Measurements from ENCODE around the gene SLC26A2.

SLC26A2 gene

GRCh38 chr5:149937610-149938009 is 22.9 kb upstream of the SLC26A2 start:
- no peak for TF ChIP-seq CTCF (IDR thresholded peaks at IDR 0.05; ENCODE audit: borderline replicate concordance, insufficient read depth, low read depth, low read length)

GRCh38 chr5:149938279-149938678 is 22.3 kb upstream of the SLC26A2 start:
- no peak for TF ChIP-seq CTCF (IDR thresholded peaks at IDR 0.05; ENCODE audit: borderline replicate concordance, insufficient read depth, low read depth, low read length)
- no peak overlapping the region for H3K4me3 ChIP-seq (ENCODE audit: low read depth, low read length)

More at GRCh38 chr5:149937610-149938009, 22.9 kb upstream of the SLC26A2 start:
- no peak overlapping the region for H3K4me3 ChIP-seq (ENCODE audit: low read depth, low read length)

DNA sequence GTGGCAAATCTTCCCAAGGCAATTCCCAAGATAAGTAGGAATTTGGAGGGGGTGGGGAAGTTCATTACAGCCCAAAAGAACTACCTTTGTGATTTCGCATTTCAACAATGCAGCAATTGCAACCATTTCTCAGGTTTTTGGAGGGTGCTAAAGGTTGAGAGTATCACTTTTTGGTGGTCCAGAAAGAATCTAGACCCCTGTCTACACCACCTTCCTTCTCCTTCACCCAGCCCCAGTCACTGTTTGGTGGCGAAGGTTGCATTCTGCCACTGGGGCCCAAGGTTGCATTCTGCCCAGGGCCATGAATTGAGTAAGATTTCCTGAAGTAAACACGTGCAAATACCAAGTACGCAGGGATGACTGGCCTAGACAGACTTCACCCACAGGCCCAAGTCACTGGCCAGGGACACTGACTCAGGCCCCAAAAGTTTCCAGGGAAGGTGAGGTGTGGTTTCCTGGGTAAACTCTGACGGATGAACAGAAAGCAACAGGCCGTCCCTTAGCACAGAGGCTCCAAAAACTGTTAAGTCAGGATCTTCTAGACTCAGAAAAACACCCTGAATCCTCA is 21.7 kb upstream of the SLC26A2 start:
- no peak overlapping the region for H3K4me3 ChIP-seq (ENCODE audit: low read depth, low read length)
- TF ChIP-seq CTCF (IDR thresholded peaks at IDR 0.05; ENCODE audit: borderline replicate concordance, insufficient read depth, low read depth, low read length): no peak

GRCh38 chr5:149939546-149939945 is 21.0 kb upstream of the SLC26A2 start:
- TF ChIP-seq CTCF (IDR thresholded peaks at IDR 0.05; ENCODE audit: borderline replicate concordance, insufficient read depth, low read depth, low read length): no peak
- H3K4me3 ChIP-seq (ENCODE audit: low read depth, low read length): no peak overlapping the region

- no peak for TF ChIP-seq CTCF (IDR thresholded peaks at IDR 0.05; ENCODE audit: borderline replicate concordance, insufficient read depth, low read depth, low read length)
- H3K4me3 ChIP-seq (ENCODE audit: low read depth, low read length): no peak overlapping the region
Measured at GRCh38 chr5:149940077-149940574, 20.4 kb upstream of the SLC26A2 start.

DNA sequence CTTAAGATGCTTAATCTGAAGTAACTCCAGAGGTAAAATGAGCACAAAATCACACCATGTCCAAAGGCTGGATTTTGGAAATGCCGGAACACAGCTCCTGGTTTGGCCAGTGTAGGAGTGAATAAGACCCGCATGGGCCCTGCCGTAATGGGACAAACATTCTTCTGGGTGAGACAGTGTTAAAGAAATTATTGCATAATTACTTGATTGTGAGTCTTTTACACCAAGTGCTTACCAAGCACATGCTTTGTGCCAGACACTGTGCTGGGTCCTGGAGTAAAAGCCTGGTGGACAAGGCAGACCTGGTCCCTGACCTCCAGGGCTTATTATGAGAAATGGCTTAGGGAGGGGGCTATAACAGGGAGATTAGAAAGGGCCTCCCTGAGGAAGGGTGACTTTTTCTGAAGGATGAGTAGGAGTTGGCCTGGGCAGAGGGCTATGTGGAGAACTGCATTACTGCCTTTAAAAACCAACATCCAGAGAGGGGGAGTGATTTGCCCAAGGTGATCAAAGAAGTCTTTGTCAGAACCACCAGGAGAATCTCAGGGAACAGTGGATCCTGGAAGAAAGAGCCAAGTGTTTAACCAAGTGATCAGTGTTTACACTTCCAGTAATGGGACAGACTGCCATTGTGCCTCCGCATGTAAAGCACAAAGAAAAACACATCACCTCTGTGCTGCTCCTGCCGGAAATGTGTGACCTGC is 19.5 kb upstream of the SLC26A2 start:
- no peak overlapping the region for H3K4me3 ChIP-seq (ENCODE audit: low read depth, low read length)
- no peak for TF ChIP-seq CTCF (IDR thresholded peaks at IDR 0.05; ENCODE audit: borderline replicate concordance, insufficient read depth, low read depth, low read length)

GRCh38 chr5:149941795-149942194 is 18.8 kb upstream of the SLC26A2 start:
- TF ChIP-seq CTCF (IDR thresholded peaks at IDR 0.05; ENCODE audit: borderline replicate concordance, insufficient read depth, low read depth, low read length): no peak
- H3K4me3 ChIP-seq (ENCODE audit: low read depth, low read length): no peak overlapping the region

Data from GM12875 (cell line).